HUES64 (cell line): ENCODE data around the gene ZCCHC14.
"Not testable (repeated sequence)": the region's sequence is repeated elsewhere in the genome, so short reads cannot be mapped to it uniquely, and the experiment has no call there.

ENCODE experiments used
- H3K27ac ChIP-seq: 2 replicates; pipeline ENCODE4 v1.7.0; 2013; ENCODE audit warnings: low read depth, low read length, inconsistent platforms
- H3K27me3 ChIP-seq: 2 replicates; pipeline ENCODE4 v1.6.1; 2013; ENCODE audit warnings: mild to moderate bottlenecking, low read length; ENCODE audit not compliant: insufficient read depth
- H3K36me3 ChIP-seq: 2 replicates; pipeline ENCODE4 v1.6.1; 2013; ENCODE audit warnings: mild to moderate bottlenecking, low read length; ENCODE audit not compliant: insufficient read depth
- H3K4me1 ChIP-seq: 2 replicates; pipeline ENCODE4 v1.6.1; 2013; ENCODE audit warnings: mild to moderate bottlenecking, low read length, moderate library complexity; ENCODE audit not compliant: insufficient read depth
- H3K4me3 ChIP-seq: 2 replicates; pipeline ENCODE4 v1.5.1; 2013; ENCODE audit warnings: mild to moderate bottlenecking, low read length, moderate library complexity
- H3K9ac ChIP-seq: 2 replicates; pipeline ENCODE4 v1.6.1; 2013; ENCODE audit warnings: mild to moderate bottlenecking, low read depth, low read length
- H3K9me3 ChIP-seq: 2 replicates; pipeline ENCODE4 v1.6.1; 2013; ENCODE audit warnings: low read depth, low read length; ENCODE audit not compliant: insufficient read depth
- WGBS: fragments of 150-250, 120-280 bp; methylation state at CpG from one replicate; pipeline ENCODE4 v1.1.7; 2013; ENCODE audit warnings: missing lambda C conversion rate; 5-methylcytosine and 5-hydroxymethylcytosine counted together

The ZCCHC14 gene

GRCh38 chr16:87362828-87363559 is 129.8 kb downstream of the ZCCHC14 start:
- peaks cover 35% of the 10 kb centered on the region for H3K36me3 ChIP-seq
- not testable (repeated sequence) for H3K4me1 ChIP-seq, H3K27ac ChIP-seq, H3K27me3 ChIP-seq, H3K4me3 ChIP-seq, H3K9me3 ChIP-seq, H3K9ac ChIP-seq
- WGBS, result 98% methylated on average over 13 of the region's 13 CpGs

- WGBS, result 94% methylated on average over 7 of the region's 8 CpGs
- H3K4me1 ChIP-seq, result no peaks in the 10 kb centered on the region
- H3K4me3 ChIP-seq, result no peak overlapping the region
- peaks cover 36% of the 10 kb centered on the region for H3K36me3 ChIP-seq
- H3K27ac ChIP-seq, result no peak overlapping the region
- H3K9ac ChIP-seq, result no peak overlapping the region
- no peaks in the 10 kb centered on the region for H3K27me3 ChIP-seq
- no peaks in the 10 kb centered on the region for H3K9me3 ChIP-seq
Observed at GRCh38 chr16:87361916-87362619, 130.8 kb downstream of the ZCCHC14 start.

GRCh38 chr16:87360862-87361610 is 131.8 kb downstream of the ZCCHC14 start:
- H3K4me3 ChIP-seq, result no peak overlapping the region
- no peaks in the 10 kb centered on the region for H3K9me3 ChIP-seq
- no peak overlapping the region for H3K9ac ChIP-seq
- WGBS, result 93% methylated on average over 16 of the region's 16 CpGs
- no peaks in the 10 kb centered on the region for H3K27me3 ChIP-seq
- H3K27ac ChIP-seq, result no peak overlapping the region
- H3K4me1 ChIP-seq, result no peaks in the 10 kb centered on the region
- peaks cover 34% of the 10 kb centered on the region for H3K36me3 ChIP-seq

- Histone ChIP-seq H3K27ac (no peak overlapping the region), H3K4me1 (no peaks in the 10 kb centered on the region), H3K36me3 (peaks cover 34% of the 10 kb centered on the region), H3K9me3 (no peaks in the 10 kb centered on the region), H3K4me3 (no peak overlapping the region), H3K27me3 (no peaks in the 10 kb centered on the region), H3K9ac (no peak overlapping the region)
- 94% methylated on average over 7 of the region's 7 CpGs for WGBS
Observed at GRCh38 chr16:87359121-87359520, 133.7 kb downstream of the ZCCHC14 start.

- Histone ChIP-seq H3K4me3 (no peak overlapping the region), H3K4me1 (no peaks in the 10 kb centered on the region), H3K9me3 (no peaks in the 10 kb centered on the region), H3K27ac (no peak overlapping the region), H3K36me3 (peaks cover 34% of the 10 kb centered on the region), H3K27me3 (no peaks in the 10 kb centered on the region), H3K9ac (no peak overlapping the region)
- WGBS, result 93% methylated on average over 9 of the region's 9 CpGs
Observed at GRCh38 chr16:87358696-87359095, 134.1 kb downstream of the ZCCHC14 start.

- peaks cover 34% of the 10 kb centered on the region for H3K36me3 ChIP-seq
Observed at GRCh38 chr16:87358250-87358649, 134.6 kb downstream of the ZCCHC14 start.

GRCh38 chr16:87356491-87356853 is 136.4 kb downstream of the ZCCHC14 start:
- Histone ChIP-seq H3K9me3 (no peaks in the 10 kb centered on the region), H3K27ac (no peak overlapping the region), H3K4me3 (no peak overlapping the region), H3K9ac (no peak overlapping the region), H3K4me1 (no peaks in the 10 kb centered on the region), H3K36me3 (peaks cover 25% of the 10 kb centered on the region), H3K27me3 (no peaks in the 10 kb centered on the region)
- WGBS, result 94% methylated on average over 8 of the region's 8 CpGs

More at GRCh38 chr16:87358250-87358649, 134.6 kb downstream of the ZCCHC14 start:
- H3K27ac ChIP-seq, result no peak overlapping the region
- no peaks in the 10 kb centered on the region for H3K9me3 ChIP-seq
- H3K27me3 ChIP-seq, result no peaks in the 10 kb centered on the region
- H3K9ac ChIP-seq, result no peak overlapping the region
- 94% methylated on average over 17 of the region's 17 CpGs for WGBS
- no peak overlapping the region for H3K4me3 ChIP-seq
- H3K4me1 ChIP-seq, result no peaks in the 10 kb centered on the region
